Measurements from ENCODE around the gene AUNIP.

DNA sequence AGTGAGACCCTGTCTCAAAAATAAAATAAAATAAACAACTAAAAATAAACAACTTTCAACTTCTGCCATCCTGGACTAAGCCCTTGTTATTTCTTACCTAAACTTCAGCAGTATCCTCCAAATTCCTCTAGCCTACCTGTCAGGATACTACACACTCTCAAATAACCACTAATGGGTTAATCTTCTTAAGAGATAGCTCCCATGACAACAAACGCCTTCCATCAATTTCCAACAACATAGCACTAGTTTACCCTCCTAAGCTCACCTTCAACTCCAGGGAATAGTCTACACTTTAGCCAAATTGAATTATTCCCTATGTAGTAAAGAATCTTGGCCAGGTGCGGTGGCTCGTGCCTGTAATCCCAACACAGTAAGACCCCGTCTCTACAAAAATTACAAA lies 11.3 kb downstream of the AUNIP start:
- TF ChIP-seq POLR2AphosphoS5 (IDR thresholded peaks at IDR 0.05; ENCODE audit: low read depth, low read length) (no peak), EZH2 (IDR thresholded peaks at IDR 0.05; ENCODE audit: low read depth, low read length, severe bottlenecking) (no peak), POLR2A (IDR thresholded peaks at IDR 0.05; ENCODE audit: control extremely low read depth in 1 of 2, low read depth in 2 of 2, low read length in 2 of 2) (no peak), TBP (IDR thresholded peaks at IDR 0.05; ENCODE audit: low read depth, low read length) (no peak), CTCF (IDR thresholded peaks at IDR 0.05; ENCODE audit: control extremely low read depth in 1 of 3, insufficient read depth in 1 of 3, low read depth in 1 of 3, low read length in 3 of 3) (no peak), MAX (IDR thresholded peaks at IDR 0.05) (no peak), MAFK (IDR thresholded peaks at IDR 0.05; ENCODE audit: low read depth, low read length) (no peak), TAF1 (IDR thresholded peaks at IDR 0.05; ENCODE audit: low read depth, low read length) (no peak), USF2 (IDR thresholded peaks at IDR 0.05; ENCODE audit: low read length) (no peak)

Measured in H1 (cell line).